ENCODE data around the gene OIT3.

The OIT3 gene

DNA sequence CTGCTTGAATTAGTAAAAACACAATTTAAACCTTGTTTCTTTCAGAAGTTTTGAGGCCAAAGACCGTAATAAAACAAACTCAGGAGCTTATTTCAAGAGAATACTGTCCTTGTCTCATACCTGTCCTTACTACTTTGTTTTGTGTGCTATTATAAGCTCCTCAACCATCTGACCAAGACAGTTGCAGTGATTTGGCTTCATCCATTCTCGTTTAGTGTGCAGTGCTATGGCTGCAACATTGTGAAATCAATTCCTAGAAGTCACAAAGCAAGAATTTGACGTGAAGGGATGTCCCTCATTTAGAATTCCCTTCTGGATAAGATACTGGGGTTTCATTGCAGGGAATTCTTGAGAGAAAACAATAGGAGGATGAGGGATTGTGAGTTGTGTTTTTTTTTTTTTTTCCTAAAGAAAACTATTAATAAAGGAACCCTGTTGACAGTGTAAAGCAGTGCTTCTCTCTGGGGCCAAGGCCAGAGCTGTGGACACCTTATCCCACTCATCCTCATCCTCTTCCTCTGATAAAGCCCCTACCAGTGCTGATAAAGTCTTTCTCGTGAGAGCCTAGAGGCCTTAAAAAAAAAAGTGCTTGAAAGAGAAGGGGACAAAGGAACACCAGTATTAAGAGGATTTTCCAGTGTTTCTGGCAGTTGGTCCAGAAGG, at the start of gene OIT3:
Gene OIT3 (plus strand): TSS at position 604 of the 663 bp plus-strand sequence. CDS start 60 bp downstream, outside the sequence.
- H3K4me3 ChIP-seq (replicated peaks; ENCODE audit: low read depth, low read length) = no peak within 1 kb of the TSS
- TF ChIP-seq, protein P1, sequence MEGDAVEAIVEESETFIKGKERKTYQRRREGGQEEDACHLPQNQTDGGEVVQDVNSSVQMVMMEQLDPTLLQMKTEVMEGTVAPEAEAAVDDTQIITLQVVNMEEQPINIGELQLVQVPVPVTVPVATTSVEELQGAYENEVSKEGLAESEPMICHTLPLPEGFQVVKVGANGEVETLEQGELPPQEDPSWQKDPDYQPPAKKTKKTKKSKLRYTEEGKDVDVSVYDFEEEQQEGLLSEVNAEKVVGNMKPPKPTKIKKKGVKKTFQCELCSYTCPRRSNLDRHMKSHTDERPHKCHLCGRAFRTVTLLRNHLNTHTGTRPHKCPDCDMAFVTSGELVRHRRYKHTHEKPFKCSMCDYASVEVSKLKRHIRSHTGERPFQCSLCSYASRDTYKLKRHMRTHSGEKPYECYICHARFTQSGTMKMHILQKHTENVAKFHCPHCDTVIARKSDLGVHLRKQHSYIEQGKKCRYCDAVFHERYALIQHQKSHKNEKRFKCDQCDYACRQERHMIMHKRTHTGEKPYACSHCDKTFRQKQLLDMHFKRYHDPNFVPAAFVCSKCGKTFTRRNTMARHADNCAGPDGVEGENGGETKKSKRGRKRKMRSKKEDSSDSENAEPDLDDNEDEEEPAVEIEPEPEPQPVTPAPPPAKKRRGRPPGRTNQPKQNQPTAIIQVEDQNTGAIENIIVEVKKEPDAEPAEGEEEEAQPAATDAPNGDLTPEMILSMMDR (IDR thresholded peaks at IDR 0.05; ENCODE audit: low read length, missing control alignments) = no peak
- DNase-seq (ENCODE audit: low read depth) = peak; percentile 78

DNA sequence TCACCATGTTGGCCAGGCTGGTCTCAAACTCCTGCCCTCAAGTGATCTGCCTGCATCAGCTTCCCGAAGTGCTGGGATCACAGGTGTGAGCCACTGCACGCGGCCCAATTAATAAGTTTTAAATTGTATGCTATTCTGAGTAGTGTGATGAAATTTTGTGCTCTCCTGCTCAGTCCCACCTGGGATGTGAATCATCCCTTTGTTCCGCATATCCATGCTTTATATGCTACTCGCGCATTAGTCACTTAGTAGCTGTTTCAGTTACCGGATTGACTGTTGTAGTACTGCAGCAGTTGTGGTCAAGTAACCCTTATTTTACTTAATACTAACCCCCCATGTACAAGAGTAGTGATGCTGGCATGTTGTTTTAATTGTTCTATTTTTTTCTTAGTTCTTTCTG, 47.3 kb upstream of the OIT3 start:
- DNase-seq (ENCODE audit: low read depth) = peak; percentile 63
- H3K4me3 ChIP-seq (replicated peaks; ENCODE audit: low read depth, low read length) = no peak overlapping the region
- TF ChIP-seq, protein P1 (IDR thresholded peaks at IDR 0.05; ENCODE audit: low read length, missing control alignments) = no peak

DNA sequence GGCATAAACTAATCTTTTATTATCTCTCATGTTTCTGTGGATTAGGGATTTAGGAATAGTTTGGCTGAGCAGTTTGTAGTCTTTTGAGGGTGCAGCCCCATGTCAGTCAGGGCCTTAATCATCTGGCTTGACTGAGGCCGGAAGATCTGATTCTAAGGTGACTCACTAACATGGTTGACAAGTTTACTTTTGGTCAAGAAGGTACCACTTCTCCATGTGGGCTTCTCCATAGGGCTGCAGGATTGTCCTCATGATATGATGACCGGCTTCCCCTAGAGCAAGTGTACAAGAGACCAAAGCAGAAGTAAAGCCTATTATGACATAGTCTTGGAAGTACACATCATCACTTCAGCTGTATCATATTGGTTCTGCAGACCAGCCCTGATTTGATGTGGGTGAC, 45.9 kb upstream of the OIT3 start:
- TF ChIP-seq, protein P1 (IDR thresholded peaks at IDR 0.05; ENCODE audit: low read length, missing control alignments) = no peak
- H3K4me3 ChIP-seq (replicated peaks; ENCODE audit: low read depth, low read length) = no peak overlapping the region
- no peak for DNase-seq (ENCODE audit: low read depth)

DNA sequence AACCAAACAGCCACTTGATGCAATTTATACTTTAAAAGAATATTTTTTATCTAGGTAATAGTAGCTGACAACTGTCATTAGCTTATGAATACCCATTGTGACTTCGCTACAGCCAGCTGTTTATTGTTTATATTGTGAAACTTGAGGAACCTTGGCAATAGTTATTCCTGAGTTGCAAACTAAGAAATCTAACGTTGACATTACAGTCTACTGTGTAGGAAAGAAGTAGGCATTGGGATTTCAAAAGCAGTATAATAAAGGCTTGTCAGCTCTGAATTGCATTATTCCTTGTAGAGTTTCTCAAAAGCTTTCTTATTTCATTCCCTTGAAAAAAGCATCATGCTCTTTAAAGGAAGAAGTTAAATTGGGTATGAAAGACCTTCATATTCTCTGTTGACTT, 42.7 kb upstream of the OIT3 start:
- DNase-seq (ENCODE audit: low read depth) = no peak
- no peak overlapping the region for H3K4me3 ChIP-seq (replicated peaks; ENCODE audit: low read depth, low read length)
- TF ChIP-seq, protein P1 (IDR thresholded peaks at IDR 0.05; ENCODE audit: low read length, missing control alignments) = no peak

DNA sequence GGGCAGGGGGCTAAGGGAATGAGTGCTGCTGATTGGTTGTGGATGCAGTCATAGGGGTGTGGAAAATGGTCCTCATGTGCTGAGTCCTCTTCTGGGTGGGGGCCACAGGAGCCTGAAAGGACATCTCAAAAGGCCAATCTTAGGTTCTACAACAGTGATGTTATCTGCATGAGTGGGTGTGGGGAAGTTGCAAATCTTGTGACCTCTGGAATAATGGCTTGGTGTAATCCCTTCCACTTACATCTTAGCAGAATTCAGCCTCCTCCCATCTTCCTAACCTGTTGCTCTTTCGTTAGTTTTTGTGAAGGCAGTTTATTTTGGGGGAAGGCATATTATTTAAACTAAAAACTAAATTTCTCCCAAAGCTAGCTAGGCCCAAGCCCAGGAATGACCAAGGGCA, 42.0 kb upstream of the OIT3 start:
- TF ChIP-seq, protein P1 (IDR thresholded peaks at IDR 0.05; ENCODE audit: low read length, missing control alignments) = no peak
- no peak overlapping the region for H3K4me3 ChIP-seq (replicated peaks; ENCODE audit: low read depth, low read length)
- DNase-seq (ENCODE audit: low read depth) = no peak

DNA sequence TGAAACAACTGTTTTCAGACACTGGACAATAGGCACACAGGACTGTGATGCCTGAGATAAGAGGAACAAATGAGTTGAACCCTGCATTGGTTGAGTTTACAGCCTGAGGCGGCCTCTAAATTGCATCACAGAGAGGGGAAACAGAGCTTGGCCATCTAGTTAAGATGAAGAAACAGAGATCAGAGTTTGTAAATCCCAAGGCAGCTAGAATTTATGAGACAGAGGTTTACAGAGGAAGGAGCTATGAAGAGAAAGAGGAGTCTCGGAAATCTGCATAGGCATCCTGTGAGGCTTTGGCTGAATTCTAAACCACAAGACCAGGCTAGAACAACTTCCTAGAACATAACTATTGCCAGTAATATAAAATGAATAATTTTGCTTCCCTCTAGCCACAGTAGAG, 41.0 kb upstream of the OIT3 start:
- no peak overlapping the region for H3K4me3 ChIP-seq (replicated peaks; ENCODE audit: low read depth, low read length)
- DNase-seq (ENCODE audit: low read depth) = no peak
- TF ChIP-seq, protein P1 (IDR thresholded peaks at IDR 0.05; ENCODE audit: low read length, missing control alignments) = no peak

DNA sequence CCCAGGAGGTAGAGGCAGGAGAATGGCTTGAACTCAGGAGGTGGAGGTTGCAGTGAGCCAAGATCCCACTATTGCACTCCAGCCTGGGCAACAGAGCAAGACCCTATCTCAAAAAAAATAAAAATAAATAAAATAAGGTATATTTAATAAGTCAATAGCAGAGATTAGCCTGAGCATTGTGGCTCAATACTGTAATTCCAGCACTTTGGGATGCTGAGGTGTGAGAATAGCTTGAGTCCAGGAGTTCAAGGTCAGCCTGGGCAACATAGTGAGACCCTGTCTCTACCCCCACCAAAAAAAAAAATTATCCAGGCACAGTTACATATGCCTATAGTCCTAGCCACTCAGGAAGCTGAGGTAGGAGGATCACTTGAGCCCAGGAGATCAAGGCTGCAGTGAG, 38.4 kb upstream of the OIT3 start:
- H3K4me3 ChIP-seq (replicated peaks; ENCODE audit: low read depth, low read length) = no peak overlapping the region
- TF ChIP-seq, protein P1 (IDR thresholded peaks at IDR 0.05; ENCODE audit: low read length, missing control alignments) = no peak
- no peak for DNase-seq (ENCODE audit: low read depth)
